Right atrium auricular region (tissue), 2 donors: ENCODE data around the gene NDUFAF2. TPM values are rescaled to one million over a fixed set of nuclear protein-coding genes. Genes with fewer than 3 reads are reported as not detected.

ENCODE experiments used
- DNase-seq: peaks from one replicate; pipeline ENCODE4 v3.0.0-alpha.2; 2019; ENCODE audit warnings: low spot score
- H3K27ac ChIP-seq, 2 donors: fragments of 200-600 bp; sonication (generic); 1 replicate in 1 of 2; 2 replicates in 1 of 2; pipeline ENCODE4 v1.5.1; 2016 to 2019
- H3K27me3 ChIP-seq, 2 donors: fragments of 200-600 bp; sonication (generic); one replicate each; pipeline versions ENCODE4 v1.5.1 to v1.6.0; 2017 to 2019
- H3K36me3 ChIP-seq: fragments of 200-600 bp; sonication (generic); one replicate; pipeline ENCODE4 v1.5.1; 2016
- H3K4me1 ChIP-seq, 2 donors: fragments of 200-600 bp; sonication (generic); one replicate each; pipeline versions ENCODE4 v1.5.1 to v1.6.0; 2017 to 2019
- H3K4me3 ChIP-seq, 2 donors: fragments of 200-600 bp; sonication (generic); 1 replicate in 1 of 2; 2 replicates in 1 of 2; pipeline ENCODE4 v1.5.1; 2017 to 2019; ENCODE audit warnings: mild to moderate bottlenecking in 1 of 2, moderate library complexity in 1 of 2
- H3K9me3 ChIP-seq, 2 donors: fragments of 200-600 bp; sonication (generic); one replicate each; pipeline ENCODE4 v1.5.1; 2019
- total RNA-seq, 2 donors: library from RNA; depleted of rRNA; stranded (reverse); fragments of >200 nt; gene quantifications; one replicate each; pipeline ENCODE4 v1.1.0, GENCODE V29; 2016
- TF ChIP-seq, protein P1 (sequence below), 2 donors: fragments of 200-600 bp; sonication (generic); IDR thresholded peaks; one replicate each; pipeline ENCODE4 v1.5.1; 2019; ENCODE audit warnings: antibody characterized with exemption in 2 of 2

Gene NDUFAF2
- total RNA-seq, 2 donors from 2014 or later = 23.7 to 28.9 TPM

GRCh38 chr5:60992871-60993270 is 47.9 kb downstream of the NDUFAF2 start:
- no peak overlapping the region for H3K27ac ChIP-seq
- no peak for DNase-seq
- no peak overlapping the region for H3K4me3 ChIP-seq
- no peaks in the 10 kb centered on the region for H3K9me3 ChIP-seq
- TF ChIP-seq, protein P1, sequence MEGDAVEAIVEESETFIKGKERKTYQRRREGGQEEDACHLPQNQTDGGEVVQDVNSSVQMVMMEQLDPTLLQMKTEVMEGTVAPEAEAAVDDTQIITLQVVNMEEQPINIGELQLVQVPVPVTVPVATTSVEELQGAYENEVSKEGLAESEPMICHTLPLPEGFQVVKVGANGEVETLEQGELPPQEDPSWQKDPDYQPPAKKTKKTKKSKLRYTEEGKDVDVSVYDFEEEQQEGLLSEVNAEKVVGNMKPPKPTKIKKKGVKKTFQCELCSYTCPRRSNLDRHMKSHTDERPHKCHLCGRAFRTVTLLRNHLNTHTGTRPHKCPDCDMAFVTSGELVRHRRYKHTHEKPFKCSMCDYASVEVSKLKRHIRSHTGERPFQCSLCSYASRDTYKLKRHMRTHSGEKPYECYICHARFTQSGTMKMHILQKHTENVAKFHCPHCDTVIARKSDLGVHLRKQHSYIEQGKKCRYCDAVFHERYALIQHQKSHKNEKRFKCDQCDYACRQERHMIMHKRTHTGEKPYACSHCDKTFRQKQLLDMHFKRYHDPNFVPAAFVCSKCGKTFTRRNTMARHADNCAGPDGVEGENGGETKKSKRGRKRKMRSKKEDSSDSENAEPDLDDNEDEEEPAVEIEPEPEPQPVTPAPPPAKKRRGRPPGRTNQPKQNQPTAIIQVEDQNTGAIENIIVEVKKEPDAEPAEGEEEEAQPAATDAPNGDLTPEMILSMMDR (IDR thresholded peaks at IDR 0.05) = no peak
- peaks cover 0 to 9% of the 10 kb centered on the region in 2 donors for H3K4me1 ChIP-seq
- H3K27me3 ChIP-seq = no peaks in the 10 kb centered on the region
- H3K36me3 ChIP-seq = no peaks in the 10 kb centered on the region

DNA sequence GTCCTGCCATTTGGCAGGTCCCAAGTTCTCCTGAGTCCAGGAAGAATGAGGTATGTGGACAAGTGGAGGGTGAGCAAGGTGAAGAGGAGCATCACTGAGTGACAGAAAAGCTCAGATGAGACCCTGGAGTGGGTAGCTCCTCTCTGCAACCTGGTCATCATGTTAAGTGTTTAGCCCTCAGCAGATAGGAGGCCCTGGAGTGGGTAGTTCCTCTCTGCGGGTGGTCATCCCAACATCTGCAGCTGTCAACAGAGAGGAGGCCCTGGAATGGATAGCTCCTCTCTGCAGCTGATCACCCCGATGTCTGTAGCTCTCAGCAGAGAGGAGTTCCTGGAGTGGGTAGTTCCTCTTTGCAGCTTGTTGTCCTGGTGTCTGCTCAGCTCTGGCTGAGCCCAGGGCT is 48.4 kb downstream of the NDUFAF2 start:
- H3K27me3 ChIP-seq = no peaks in the 10 kb centered on the region
- peaks cover 0 to 10% of the 10 kb centered on the region in 2 donors for H3K4me1 ChIP-seq
- TF ChIP-seq, protein P1 (IDR thresholded peaks at IDR 0.05) = no peak
- H3K4me3 ChIP-seq = no peak overlapping the region
- H3K9me3 ChIP-seq = no peaks in the 10 kb centered on the region
- DNase-seq = no peak
- H3K36me3 ChIP-seq = no peaks in the 10 kb centered on the region
- no peak overlapping the region for H3K27ac ChIP-seq

DNA sequence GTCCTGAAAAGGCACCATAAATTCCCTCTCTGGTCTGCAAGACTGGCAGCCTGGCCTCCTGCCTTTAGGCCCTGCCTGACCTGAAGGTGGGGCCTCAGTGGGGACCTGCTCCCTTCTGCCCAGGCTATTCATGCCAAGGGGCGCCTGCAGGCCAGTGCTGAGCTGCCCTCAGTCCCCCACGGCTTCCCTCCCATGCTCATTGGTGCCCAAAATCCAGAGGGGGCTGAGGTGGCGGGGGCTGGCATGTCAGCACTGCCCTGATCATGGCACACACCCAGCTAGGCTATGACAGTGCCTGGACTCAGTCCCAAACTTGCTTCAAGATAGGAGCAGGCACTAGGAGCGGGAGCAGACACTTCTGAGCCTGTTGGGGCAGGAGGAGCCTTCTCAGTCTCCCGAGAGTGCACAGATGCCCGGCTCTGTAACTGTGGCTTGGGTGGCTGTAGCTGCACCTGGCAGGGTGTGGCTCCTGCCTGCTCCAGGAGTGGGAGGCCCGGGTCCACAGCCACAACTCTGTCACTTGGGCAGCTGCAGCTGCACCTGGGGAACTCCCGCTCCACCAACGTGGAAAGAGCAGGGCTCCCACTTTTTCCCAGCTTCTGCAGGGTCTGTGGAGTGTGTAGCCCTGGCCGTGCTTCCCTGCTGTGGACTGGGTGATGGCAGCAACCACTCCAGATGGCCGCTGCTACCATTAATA is 49.0 kb downstream of the NDUFAF2 start:
- no peak overlapping the region for H3K4me3 ChIP-seq
- H3K27ac ChIP-seq = no peak overlapping the region
- H3K27me3 ChIP-seq = no peaks in the 10 kb centered on the region
- no peaks in the 10 kb centered on the region for H3K36me3 ChIP-seq
- H3K4me1 ChIP-seq = peaks cover 0 to 11% of the 10 kb centered on the region in 2 donors
- TF ChIP-seq, protein P1 (IDR thresholded peaks at IDR 0.05) = no peak
- no peak for DNase-seq
- H3K9me3 ChIP-seq = no peaks in the 10 kb centered on the region

DNA sequence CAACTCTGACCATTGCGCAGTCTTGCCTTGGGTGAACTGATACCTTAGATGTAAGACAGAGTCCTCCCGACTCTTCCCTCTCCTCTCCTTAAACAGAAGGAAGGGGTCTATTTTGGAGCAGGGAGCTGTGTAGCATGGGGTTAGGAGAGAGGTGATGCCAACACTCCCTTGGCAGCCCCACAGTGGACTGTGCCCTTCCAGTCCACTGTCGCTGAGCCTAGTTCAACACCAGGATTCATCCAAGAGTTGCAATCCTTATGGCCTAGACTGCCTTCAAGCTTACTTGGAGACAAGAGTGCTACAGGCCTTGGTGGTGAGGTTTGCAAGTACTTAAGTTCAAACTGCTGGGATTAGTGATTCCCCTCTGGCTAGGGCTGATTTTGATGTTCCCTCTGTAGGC is 51.4 kb downstream of the NDUFAF2 start:
- Histone ChIP-seq H3K27ac (no peak overlapping the region), H3K36me3 (no peaks in the 10 kb centered on the region), H3K27me3 (no peaks in the 10 kb centered on the region), H3K4me3 (no peak overlapping the region), H3K9me3 (no peaks in the 10 kb centered on the region), H3K4me1 (peaks cover 0 to 11% of the 10 kb centered on the region in 2 donors)
- DNase-seq = no peak
- TF ChIP-seq, protein P1 (IDR thresholded peaks at IDR 0.05) = no peak

DNA sequence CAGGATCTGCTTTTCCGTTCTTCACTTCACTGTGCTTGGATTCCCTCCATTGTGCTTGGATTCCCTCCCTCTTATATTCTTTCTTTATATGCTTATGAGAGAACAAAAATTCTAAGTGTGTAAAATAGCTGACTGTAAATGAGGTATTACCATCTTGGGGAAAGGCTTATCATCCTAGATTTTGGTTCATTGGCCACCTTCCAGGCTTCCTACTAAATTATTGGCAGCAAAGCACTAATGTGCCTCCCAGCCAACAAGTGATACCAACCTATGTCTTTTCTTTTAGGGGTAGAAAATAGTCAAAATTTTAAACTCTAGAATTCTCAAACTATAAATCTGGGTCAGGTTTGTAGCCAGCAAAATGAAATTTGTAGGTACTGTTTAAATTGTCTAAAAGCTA is 52.7 kb downstream of the NDUFAF2 start:
- Histone ChIP-seq H3K4me1 (peaks cover 0 to 11% of the 10 kb centered on the region in 2 donors), H3K36me3 (no peaks in the 10 kb centered on the region), H3K27ac (no peak overlapping the region), H3K9me3 (no peaks in the 10 kb centered on the region), H3K4me3 (no peak overlapping the region), H3K27me3 (no peaks in the 10 kb centered on the region)
- DNase-seq = no peak
- TF ChIP-seq, protein P1 (IDR thresholded peaks at IDR 0.05) = no peak

DNA sequence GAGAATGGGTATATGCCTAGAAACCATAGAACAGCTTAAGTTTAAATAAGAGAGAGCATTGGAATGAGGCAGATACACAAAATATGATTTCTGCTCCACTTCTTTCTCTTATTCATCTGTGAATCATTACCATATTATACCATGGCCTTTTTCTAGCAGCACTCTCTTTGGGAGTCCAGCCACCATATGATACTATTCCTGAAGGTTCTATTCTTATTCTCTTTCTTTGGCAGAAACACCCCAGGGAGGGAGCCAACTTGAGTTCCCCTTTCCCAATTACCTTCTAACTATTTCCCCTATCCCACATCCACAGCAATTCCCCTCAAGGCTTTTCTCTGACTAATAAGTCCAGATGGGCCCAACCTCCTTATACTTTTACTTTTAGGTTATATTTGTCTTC is 55.9 kb downstream of the NDUFAF2 start:
- TF ChIP-seq, protein P1 (IDR thresholded peaks at IDR 0.05) = no peak
- H3K4me1 ChIP-seq = peaks cover 0 to 3% of the 10 kb centered on the region in 2 donors

More for the DNA sequence above, 55.9 kb downstream of the NDUFAF2 start:
- no peak for DNase-seq
- Histone ChIP-seq H3K4me3 (no peak overlapping the region), H3K36me3 (no peaks in the 10 kb centered on the region), H3K9me3 (no peaks in the 10 kb centered on the region), H3K27me3 (no peaks in the 10 kb centered on the region), H3K27ac (no peak overlapping the region)
